SIG-M5 (cell line): ENCODE results near the gene WAC.
"Not testable (repeated sequence)": the region's sequence is repeated elsewhere in the genome, so short reads cannot be mapped to it uniquely, and the experiment has no call there.

ENCODE experiments used
- DNase-seq: peaks from one replicate; lab custom pipeline; 2025; lab: John Stamatoyannopoulos, UW

The WAC gene

GRCh38 chr10:28566458-28567015, 33.6 kb downstream of the WAC start:
- no peak for DNase-seq

- DNase-seq: no peak
Observed at GRCh38 chr10:28569506-28570159, 36.7 kb downstream of the WAC start.

- DNase-seq: no peak
Observed at GRCh38 chr10:28570598-28570997, 37.7 kb downstream of the WAC start.

GRCh38 chr10:28571265-28571664, 38.3 kb downstream of the WAC start:
- DNase-seq: no peak

- DNase-seq: not testable (repeated sequence)
Observed at GRCh38 chr10:28574214-28574613, 41.3 kb downstream of the WAC start.

GRCh38 chr10:28575852-28576251, 42.9 kb downstream of the WAC start:
- no peak for DNase-seq

- no peak for DNase-seq
Observed at GRCh38 chr10:28577506-28577905, 44.6 kb downstream of the WAC start.

- no peak for DNase-seq
Observed at GRCh38 chr10:28578454-28578853, 45.5 kb downstream of the WAC start.

GRCh38 chr10:28580825-28581224, 47.9 kb downstream of the WAC start:
- DNase-seq: no peak

- no peak for DNase-seq
Observed at GRCh38 chr10:28581916-28582315, 49.0 kb downstream of the WAC start.

GRCh38 chr10:28585076-28585475, 52.2 kb downstream of the WAC start:
- no peak for DNase-seq

GRCh38 chr10:28586176-28586575, 53.3 kb downstream of the WAC start:
- DNase-seq: no peak

- DNase-seq: no peak
Observed at GRCh38 chr10:28587270-28587969, 54.5 kb downstream of the WAC start.

GRCh38 chr10:28587970-28588290, 55.0 kb downstream of the WAC start:
- DNase-seq: no peak

- no peak for DNase-seq
Observed at GRCh38 chr10:28592953-28593352, 60.0 kb downstream of the WAC start.

GRCh38 chr10:28593811-28594210, 60.9 kb downstream of the WAC start:
- DNase-seq: no peak

- DNase-seq: no peak
Observed at GRCh38 chr10:28594406-28594805, 61.5 kb downstream of the WAC start.

GRCh38 chr10:28595613-28596012, 62.7 kb downstream of the WAC start:
- DNase-seq: no peak

- DNase-seq: no peak
Observed at GRCh38 chr10:28600056-28600455, 67.1 kb downstream of the WAC start.

GRCh38 chr10:28601012-28601411, 68.1 kb downstream of the WAC start:
- DNase-seq: no peak

GRCh38 chr10:28604567-28605536, 71.9 kb downstream of the WAC start:
- DNase-seq: no peak

GRCh38 chr10:28606568-28606967, 73.7 kb downstream of the WAC start:
- DNase-seq: no peak
